SKM-1 treated with dmso at 0.1 percent for 144 hours (cell line): ENCODE measurements around the gene PKD2.
"Not testable (repeated sequence)": the region's sequence is repeated elsewhere in the genome, so short reads cannot be mapped to it uniquely, and the experiment has no call there.

Experiments
- DNase-seq: peaks from one replicate; lab custom pipeline; 2025; ENCODE audit not compliant: unreplicated experiment; lab: John Stamatoyannopoulos, UW

Gene PKD2

GRCh38 chr4:88109123-88109881, 101.9 kb downstream of the PKD2 start:
- no peak for DNase-seq

- DNase-seq, result no peak
These were observed 103.4 kb downstream of the PKD2 start for GRCh38 chr4:88110826-88111225.

GRCh38 chr4:88112856-88113255, 105.4 kb downstream of the PKD2 start:
- DNase-seq, result no peak

GRCh38 chr4:88115587-88115986, 108.2 kb downstream of the PKD2 start:
- DNase-seq, result no peak

- no peak for DNase-seq
These were observed 112.5 kb downstream of the PKD2 start for GRCh38 chr4:88119943-88120342.

- not testable (repeated sequence) for DNase-seq
These were observed 114.8 kb downstream of the PKD2 start for GRCh38 chr4:88122260-88122659.
